Colonic mucosa (tissue), 4 donors: Measurements from ENCODE around the gene EVI5L. TPM values are rescaled to one million over a fixed set of nuclear protein-coding genes. Genes with fewer than 3 reads are reported as not detected.

Source experiments
- DNase-seq: peaks from one replicate; pipeline ENCODE4 v3.0.0-alpha.2; 2020
- H3K27ac ChIP-seq: fragments of 200-600 bp; one replicate; pipeline ENCODE4 v1.8.0; 2021
- H3K27me3 ChIP-seq: fragments of 200-600 bp; one replicate; pipeline ENCODE4 v1.8.0; 2021
- H3K36me3 ChIP-seq: fragments of 200-600 bp; one replicate; pipeline ENCODE4 v1.8.0; 2021
- H3K4me1 ChIP-seq: fragments of 200-600 bp; one replicate; pipeline ENCODE4 v1.8.0; 2021; ENCODE audit warnings: mild to moderate bottlenecking
- H3K4me3 ChIP-seq: fragments of 200-600 bp; one replicate; pipeline ENCODE4 v1.8.0; 2021
- H3K9ac ChIP-seq, 2 donors: one replicate each; pipeline ENCODE4 v1.7.0; 2013; ENCODE audit warnings: control low read depth in 2 of 2, low read depth in 2 of 2, low read length in 2 of 2
- H3K9me3 ChIP-seq: fragments of 200-600 bp; one replicate; pipeline ENCODE4 v1.8.0; 2021
- CTCF ChIP-seq: fragments of 200-600 bp; IDR thresholded peaks from one replicate; pipeline ENCODE4 v1.8.0; 2022; ENCODE audit warnings: antibody characterized with exemption, mild to moderate bottlenecking
- intact Hi-C: fragments of 100-400 bp; cut with DNase I; formaldehyde crosslinking; loops from one replicate; pipeline ENCODE4 v1.14.1; 2022
- total RNA-seq, 2 donors: library from RNA; stranded (reverse); fragmentation: NEBNext Ultra II Directional in 1 of 2; extraction: Animal tissue kit (Norgen Biotek cat#: 25700) in 1 of 2; gene quantifications; one replicate each; pipeline ENCODE4 v1.2.1, GENCODE V29; 2021
- donor health status: healthy.
- donor health status: DM: no; HTN: no; CAD: no.
- donor health status: DM: no; HTN: no; CAD: no.

EVI5L gene
- total RNA-seq, 2 donors from 2014 or later = 10.6 to 12.0 TPM

- no peak overlapping the region for H3K9ac ChIP-seq
- H3K9me3 ChIP-seq = no peaks in the 10 kb centered on the region
- no peak for TF ChIP-seq CTCF
- intact Hi-C loops = loop anchor here (10.0 kb wide), 1 partner anchor 71 kb away; the partner anchor contains the start of genes CTXN1 and SNAPC2
- no peaks in the 10 kb centered on the region for H3K27me3 ChIP-seq
- H3K36me3 ChIP-seq = no peaks in the 10 kb centered on the region
- no peak overlapping the region for H3K27ac ChIP-seq
- H3K4me1 ChIP-seq = peaks cover 10% of the 10 kb centered on the region
- DNase-seq = no peak
- no peak overlapping the region for H3K4me3 ChIP-seq
These were observed 23.7 kb downstream of the EVI5L start for GRCh38 chr19:7853770-7854128.

DNA sequence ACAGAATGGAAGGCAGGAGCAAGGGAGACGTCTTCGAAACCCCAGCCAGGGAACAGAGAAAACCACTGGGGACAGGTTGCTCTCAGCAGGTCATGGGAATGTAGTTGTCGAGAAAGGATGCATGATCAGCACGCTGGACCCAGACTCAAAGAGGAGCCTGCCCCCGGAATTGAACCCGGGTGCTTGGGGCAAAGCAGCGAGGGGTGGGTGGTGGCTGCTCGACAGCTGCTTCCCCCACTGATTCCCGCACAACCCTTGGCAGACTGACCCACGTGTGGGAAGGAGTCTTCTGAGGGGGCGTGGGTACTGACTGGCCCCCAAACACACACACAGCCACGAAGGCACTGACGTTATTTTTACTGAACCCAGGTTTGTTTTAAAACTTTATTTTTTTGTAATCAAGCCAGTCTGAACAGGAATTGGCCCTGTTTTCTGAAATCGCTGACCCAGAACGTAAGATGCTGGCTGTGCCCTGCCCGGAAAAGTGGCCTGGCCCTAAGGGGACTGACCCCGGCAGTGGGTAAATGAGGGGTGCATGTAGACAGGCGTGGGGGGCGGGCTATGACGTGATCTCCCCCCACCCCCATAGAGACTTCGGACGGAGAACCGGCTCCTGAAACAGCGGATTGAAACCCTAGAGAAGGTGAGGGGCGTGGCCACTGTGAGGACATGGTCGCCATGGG lies 25.5 kb downstream of the EVI5L start:
- Histone ChIP-seq H3K4me1 (peaks cover 10% of the 10 kb centered on the region), H3K9ac (no peak overlapping the region), H3K27ac (no peak overlapping the region), H3K27me3 (no peaks in the 10 kb centered on the region), H3K36me3 (no peaks in the 10 kb centered on the region), H3K9me3 (no peaks in the 10 kb centered on the region), H3K4me3 (no peak overlapping the region)
- intact Hi-C loops = loop anchor here (10.0 kb wide), 1 partner anchor 69 kb away; the partner anchor contains the start of genes CTXN1 and SNAPC2
- TF ChIP-seq CTCF = no peak
- DNase-seq = no peak

DNA sequence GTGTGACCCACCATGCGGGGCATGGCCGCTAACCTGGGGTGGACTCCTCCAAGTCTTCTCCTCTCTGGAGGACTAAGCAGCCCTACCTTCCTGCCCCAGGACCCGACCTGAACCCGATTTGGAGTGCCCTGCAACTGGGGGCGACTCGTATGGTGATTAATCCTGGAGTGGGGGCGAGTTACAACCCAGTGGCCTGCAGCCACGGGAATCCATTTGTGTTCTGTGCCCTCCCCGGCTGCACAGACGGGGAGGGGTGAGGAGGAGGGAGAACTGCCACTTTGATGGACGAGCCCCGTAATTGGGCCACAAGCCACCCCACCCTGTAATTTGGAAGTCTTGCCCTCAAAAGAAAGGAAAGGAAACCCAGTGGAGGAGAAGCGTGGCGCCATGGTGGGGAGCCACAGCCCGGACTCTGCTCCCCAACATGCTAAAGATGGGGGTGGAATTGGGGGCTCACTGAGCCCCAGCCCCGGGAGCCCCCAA lies 26.1 kb downstream of the EVI5L start:
- DNase-seq = no peak
- Histone ChIP-seq H3K4me1 (peaks cover 10% of the 10 kb centered on the region), H3K9ac (no peak overlapping the region), H3K36me3 (no peaks in the 10 kb centered on the region), H3K27me3 (no peaks in the 10 kb centered on the region), H3K4me3 (no peak overlapping the region), H3K27ac (no peak overlapping the region), H3K9me3 (no peaks in the 10 kb centered on the region)
- TF ChIP-seq CTCF = no peak
- intact Hi-C loops = loop anchor here (10.0 kb wide), 1 partner anchor 69 kb away; the partner anchor contains the start of genes CTXN1 and SNAPC2

DNA sequence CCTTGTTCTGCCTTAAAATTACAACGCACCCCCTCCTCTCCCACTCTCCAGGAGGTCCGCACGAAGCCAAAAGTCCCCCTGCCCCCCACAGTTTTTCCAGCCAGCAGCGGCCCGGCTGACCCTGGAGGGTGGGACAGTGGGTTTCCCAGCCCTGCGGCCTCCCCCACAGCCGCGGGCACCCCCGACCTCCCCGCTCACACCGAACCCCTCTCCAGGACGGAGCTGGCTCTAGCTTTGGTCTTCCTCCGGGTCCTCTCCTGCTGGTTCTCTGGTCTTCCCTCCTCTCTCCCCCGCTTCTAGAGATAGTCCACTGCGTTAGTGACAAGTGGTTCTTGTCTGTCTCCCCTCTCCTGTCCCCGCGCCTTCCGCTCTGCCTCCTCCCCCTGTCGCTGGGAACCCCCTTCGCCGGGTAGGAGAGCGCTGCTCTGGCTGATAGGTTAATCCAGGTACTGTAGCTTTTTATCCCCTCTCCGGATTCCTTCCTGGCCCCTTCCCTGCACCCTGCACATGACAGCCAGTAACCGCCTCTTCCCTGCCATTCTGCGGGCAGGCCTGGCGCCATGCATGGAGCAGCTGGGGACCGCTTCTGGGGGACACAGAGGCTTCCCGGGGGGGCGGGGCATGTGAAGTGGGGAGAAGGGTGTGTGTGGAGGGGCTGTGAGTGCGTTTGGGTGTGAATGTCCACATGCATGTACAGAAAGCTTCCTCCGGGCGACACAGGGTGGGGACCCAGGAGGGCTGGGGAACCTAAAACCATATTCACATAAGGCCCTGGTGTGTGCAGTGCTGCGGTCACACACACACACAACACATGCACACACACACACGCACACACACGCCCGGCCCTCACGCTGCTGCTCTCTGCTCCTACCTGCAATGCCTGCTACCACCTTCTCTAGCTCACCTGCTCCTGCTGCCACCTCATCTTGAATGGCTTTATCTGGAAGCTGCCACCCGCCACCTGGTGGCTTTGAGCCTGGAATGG lies 27.0 kb downstream of the EVI5L start:
- Histone ChIP-seq H3K9me3 (no peaks in the 10 kb centered on the region), H3K4me3 (no peak overlapping the region), H3K27me3 (peaks cover 8% of the 10 kb centered on the region), H3K9ac (no peak overlapping the region), H3K27ac (no peak overlapping the region), H3K36me3 (no peaks in the 10 kb centered on the region), H3K4me1 (peaks cover 16% of the 10 kb centered on the region)
- no peak for TF ChIP-seq CTCF
- no peak for DNase-seq
- intact Hi-C loops = loop anchor here (10.0 kb wide), 1 partner anchor 68 kb away; the partner anchor contains the start of genes CTXN1 and SNAPC2

DNA sequence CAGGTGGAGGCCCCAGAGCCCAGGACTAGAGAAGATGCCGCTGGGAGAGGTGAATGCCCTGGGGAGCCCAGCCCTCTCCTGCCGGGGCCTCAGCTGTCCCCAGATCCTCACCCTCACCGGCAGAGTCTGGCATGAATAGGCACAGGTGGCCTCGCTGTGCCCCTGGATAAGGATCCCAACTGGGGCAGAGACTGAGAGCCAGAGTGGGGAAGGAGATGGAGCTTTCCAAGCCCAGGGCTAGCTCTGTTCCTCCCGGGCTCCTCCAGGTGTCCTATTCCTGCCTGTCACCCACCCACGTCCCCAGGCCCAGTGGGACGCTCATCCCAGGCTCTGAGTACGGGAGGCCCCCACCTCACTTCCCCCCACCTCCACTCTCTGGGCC lies 27.7 kb downstream of the EVI5L start:
- H3K27ac ChIP-seq = no peak overlapping the region
- DNase-seq = no peak
- intact Hi-C loops = loop anchor here (10.0 kb wide), 1 partner anchor 67 kb away; the partner anchor contains the start of genes CTXN1 and SNAPC2

More for the DNA sequence above, 27.7 kb downstream of the EVI5L start:
- peaks cover 17% of the 10 kb centered on the region for H3K4me1 ChIP-seq
- H3K9ac ChIP-seq = no peak overlapping the region
- H3K9me3 ChIP-seq = no peaks in the 10 kb centered on the region
- no peak for TF ChIP-seq CTCF
- no peak overlapping the region for H3K4me3 ChIP-seq
- H3K36me3 ChIP-seq = no peaks in the 10 kb centered on the region
- peaks cover 9% of the 10 kb centered on the region for H3K27me3 ChIP-seq
